Common myeloid progenitor, CD34-positive (primary cell): ENCODE measurements around the gene SYCE3.
A peak's percentile ranks its signal among the peaks of the same experiment; 100 is the strongest.

Experiments used
- CTCF ChIA-PET: fragments of 350-600 bp; sonication (Branson Sonifier 250); formaldehyde crosslinking; loops from one replicate; lab custom pipeline; 2021; ENCODE audit warnings: antibody characterized with exemption; lab: Charles Lee
- POLR2A ChIA-PET: fragments of 350-600 bp; sonication (Branson Sonifier 250); formaldehyde crosslinking; loops from one replicate; lab custom pipeline; 2021; ENCODE audit warnings: antibody characterized with exemption; lab: Charles Lee
- DNase-seq, 3 donors: peaks; one replicate each; pipeline versions ENCODE4 v3.0.0 to v3.0.0-alpha.2; 2013
- H3K27ac ChIP-seq, 2 experiments: 1 replicate in 1 of 2; 2 replicates in 1 of 2; pipeline ENCODE4 v1.7.0; 2013; ENCODE audit warnings: inconsistent platforms in 2 of 2, low read length in 2 of 2, mild to moderate bottlenecking in 2 of 2, low read depth in 1 of 2, moderate library complexity in 1 of 2; ENCODE audit not compliant: severe bottlenecking in 2 of 2, insufficient read depth in 1 of 2, poor library complexity in 1 of 2
- H3K27me3 ChIP-seq, 5 experiments: replicated peaks in 2 of 5; 1 replicate in 3 of 5; 2 replicates in 2 of 5; pipeline versions ENCODE4 v1.6.1 to v1.7.0; 2013; ENCODE audit warnings: low read length in 4 of 5, mild to moderate bottlenecking in 2 of 5, moderate library complexity in 2 of 5, inconsistent platforms in 1 of 5; ENCODE audit not compliant: insufficient read depth in 5 of 5, control insufficient read depth in 4 of 5
- H3K36me3 ChIP-seq, 4 experiments: 1 replicate in 2 of 4; 2 replicates in 2 of 4; pipeline versions ENCODE4 v1.6.1 to v1.7.0; 2013; ENCODE audit warnings: low read length in 3 of 4, control low read depth in 1 of 4, mild to moderate bottlenecking in 1 of 4; ENCODE audit not compliant: control insufficient read depth in 4 of 4, insufficient read depth in 4 of 4
- H3K4me1 ChIP-seq, 4 experiments: 1 replicate in 3 of 4; 2 replicates in 1 of 4; pipeline versions ENCODE4 v1.6.1 to v1.7.1; 2013; ENCODE audit warnings: low read length in 3 of 4, mild to moderate bottlenecking in 3 of 4, control low read depth in 1 of 4, inconsistent platforms in 1 of 4, moderate library complexity in 1 of 4; ENCODE audit not compliant: control insufficient read depth in 4 of 4, insufficient read depth in 4 of 4; ENCODE audit errors: control extremely low read depth in 1 of 4
- H3K4me3 ChIP-seq, 7 experiments: 1 replicate in 4 of 7; 2 replicates in 3 of 7; pipeline versions ENCODE4 v1.5.1 to v1.7.0; 2013; ENCODE audit warnings: mild to moderate bottlenecking in 7 of 7, low read length in 6 of 7, moderate library complexity in 6 of 7, inconsistent platforms in 2 of 7, low read depth in 2 of 7, control low read depth in 1 of 7; ENCODE audit not compliant: insufficient read depth in 4 of 7, control insufficient read depth in 1 of 7; ENCODE audit errors: extremely low read depth in 1 of 7
- H3K9me3 ChIP-seq, 5 experiments: 1 replicate in 4 of 5; 2 replicates in 1 of 5; pipeline versions ENCODE4 v1.6.1 to v1.7.1; 2013; ENCODE audit warnings: low read length in 4 of 5, mild to moderate bottlenecking in 2 of 5, inconsistent platforms in 1 of 5, low read depth in 1 of 5, moderate library complexity in 1 of 5; ENCODE audit not compliant: control insufficient read depth in 4 of 5, insufficient read depth in 2 of 5; ENCODE audit errors: control extremely low read depth in 1 of 5
- WGBS: methylation state at CpG from one replicate; pipeline ENCODE4 v1.1.5; 2013; ENCODE audit not compliant: insufficient coverage; 5-methylcytosine and 5-hydroxymethylcytosine counted together

Gene SYCE3

DNA sequence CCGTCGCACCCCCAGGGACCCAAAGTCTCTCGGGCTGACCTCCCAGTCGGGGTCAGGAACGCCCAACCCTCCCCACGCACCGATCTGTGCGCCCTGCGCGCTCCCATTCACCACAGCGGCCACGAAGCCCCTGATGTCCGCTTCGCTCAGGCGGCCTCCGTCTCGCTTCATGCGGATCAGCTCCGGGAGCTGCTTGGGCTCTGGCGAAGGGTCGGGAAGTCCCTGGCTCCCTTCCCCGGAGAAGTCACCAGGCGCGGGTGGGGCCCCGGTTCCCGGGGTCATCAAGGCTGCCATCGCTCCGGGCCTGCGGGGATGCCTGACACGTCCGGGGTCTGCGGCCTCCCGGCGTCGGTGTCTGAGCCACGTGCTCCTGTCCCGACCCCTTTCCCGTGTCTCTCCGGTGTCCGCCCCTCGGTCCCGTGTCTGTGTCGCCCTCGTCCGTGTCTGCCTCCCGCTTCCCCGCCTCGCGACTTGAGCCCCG lies 33.3 kb downstream of the SYCE3 start:
- no peak overlapping the region for H3K27ac ChIP-seq
- peak overlapping the region in 5 of 7 experiments; percentile 25 to 86 (median 67) for H3K4me3 ChIP-seq
- H3K4me1 ChIP-seq: peaks cover 2 to 79% (median 63%) of the 10 kb centered on the region in 4 experiments
- H3K36me3 ChIP-seq: peaks cover 0 to under 1% (median 0%) of the 10 kb centered on the region in 4 experiments
- peaks cover 0 to 41% (median 3%) of the 10 kb centered on the region in 5 experiments for H3K27me3 ChIP-seq
- POLR2A ChIA-PET: interaction anchor here (0.6 kb wide), 1 partner anchor 16 kb away, joined by 4 read pairs; no protein-coding TSS in a partner anchor
- 40% methylated on average over 49 of the region's 50 CpGs for WGBS
- no peaks in the 10 kb centered on the region for H3K9me3 ChIP-seq
- DNase-seq: no peak
- CTCF ChIA-PET: interaction anchor here (0.5 to 5.6 kb wide), 5 partner anchors 10 to 87 kb away, joined by 3 to 53 read pairs (median 5); no protein-coding TSS in a partner anchor

DNA sequence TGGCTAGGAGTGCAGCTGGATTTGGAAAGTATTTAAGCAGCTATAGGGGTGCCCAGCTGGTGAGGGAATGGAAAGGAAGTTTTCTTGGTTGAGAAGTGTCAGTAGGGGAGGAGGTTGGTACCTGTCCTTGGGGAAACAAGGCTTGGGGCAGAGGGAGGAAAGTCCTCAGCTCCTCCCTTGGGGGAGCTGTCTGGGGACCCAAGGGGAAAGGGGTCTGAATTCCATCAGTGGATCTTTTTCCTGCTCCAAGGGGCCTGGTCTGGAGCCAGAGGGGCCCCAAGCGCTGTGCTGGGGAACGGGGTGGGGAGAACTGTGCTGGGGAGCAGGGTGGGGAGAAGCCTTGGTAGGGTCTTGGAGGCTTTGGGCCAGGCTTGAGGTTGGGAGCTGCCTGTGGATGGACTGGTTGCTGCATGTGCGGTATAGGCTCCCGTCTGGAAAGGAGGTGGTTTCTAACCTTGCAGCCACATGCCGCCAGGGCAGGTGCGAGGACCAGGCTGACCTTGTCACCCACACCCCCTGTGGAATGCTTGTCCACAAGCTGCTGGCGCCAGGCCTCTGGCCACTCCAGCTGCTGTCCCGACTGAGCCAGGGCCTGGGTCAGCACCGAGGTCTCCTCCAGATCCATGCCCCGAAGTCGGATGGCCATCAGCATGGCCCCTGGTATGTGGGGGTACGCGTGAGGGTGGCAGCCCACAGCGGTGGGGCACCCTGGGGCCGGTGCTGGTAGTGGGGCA lies 33.9 kb downstream of the SYCE3 start:
- H3K27ac ChIP-seq: no peak overlapping the region
- H3K36me3 ChIP-seq: peaks cover 0 to 4% (median 2%) of the 10 kb centered on the region in 4 experiments
- peak overlapping the region in 1 of 7 experiments; percentile 86 for H3K4me3 ChIP-seq
- ChIA-PET POLR2A (interaction anchor here (0.6 to 0.7 kb wide), 2 partner anchors 11 to 15 kb away, joined by 3 to 4 read pairs; no protein-coding TSS in a partner anchor), CTCF (interaction anchor here (0.9 to 5.6 kb wide), 5 partner anchors 10 to 92 kb away, joined by 3 to 53 read pairs (median 5); no protein-coding TSS in a partner anchor)
- 91% methylated on average over 15 of the region's 15 CpGs for WGBS
- DNase-seq: no peak
- H3K9me3 ChIP-seq: no peaks in the 10 kb centered on the region
- peaks cover 2 to 79% (median 66%) of the 10 kb centered on the region in 4 experiments for H3K4me1 ChIP-seq
- H3K27me3 ChIP-seq: peaks cover 0 to 41% (median 3%) of the 10 kb centered on the region in 5 experiments

DNA sequence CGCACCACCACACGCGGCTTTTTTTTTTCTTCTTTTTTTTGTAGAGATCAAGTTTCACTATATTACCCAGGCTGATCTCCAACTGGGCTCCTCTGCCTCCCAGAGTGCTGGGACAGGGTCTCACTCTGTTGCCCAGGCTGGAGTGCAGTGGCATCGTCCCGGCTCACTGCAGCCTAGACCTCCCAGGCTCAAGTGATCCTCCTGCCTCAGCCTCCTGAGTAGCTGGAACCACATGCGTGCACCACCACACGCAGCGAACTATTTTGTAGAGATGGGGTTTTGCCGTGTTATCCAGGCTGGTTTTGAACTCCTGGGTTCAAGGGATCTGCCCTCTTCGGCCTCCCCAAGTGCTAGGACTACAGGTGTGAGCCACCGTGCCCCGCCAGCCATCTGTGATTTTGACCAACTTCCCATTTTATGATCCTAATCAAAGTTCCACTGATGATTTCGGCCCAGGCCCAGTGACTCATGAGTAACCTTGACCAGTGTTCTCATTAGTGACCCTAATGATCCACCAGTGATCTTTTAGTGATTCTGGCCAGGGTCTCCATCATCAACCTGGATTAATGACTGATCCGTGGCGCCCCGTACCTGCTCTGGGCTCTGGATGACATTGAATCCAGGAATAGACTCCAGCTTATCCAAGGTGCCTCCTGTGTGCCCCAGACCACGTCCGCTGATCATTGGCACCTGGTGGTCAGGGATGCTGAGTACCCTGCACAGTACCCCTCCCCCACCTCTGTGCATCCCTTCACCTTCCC lies 34.6 kb downstream of the SYCE3 start:
- no peak for DNase-seq
- Histone ChIP-seq H3K27ac (no peak overlapping the region), H3K27me3 (peaks cover 0 to 41% (median 3%) of the 10 kb centered on the region in 5 experiments), H3K4me1 (peaks cover 2 to 79% (median 65%) of the 10 kb centered on the region in 4 experiments), H3K4me3 (no peak overlapping the region), H3K9me3 (no peaks in the 10 kb centered on the region), H3K36me3 (peaks cover 0 to 12% (median 9%) of the 10 kb centered on the region in 4 experiments)
- WGBS: 91% methylated on average over 17 of the region's 18 CpGs
- ChIA-PET POLR2A (interaction anchor here (0.7 to 3.4 kb wide), 2 partner anchors 10 to 12 kb away, joined by 3 to 41 read pairs; no protein-coding TSS in a partner anchor), CTCF (interaction anchor here (0.6 to 5.6 kb wide), 7 partner anchors 11 to 92 kb away, joined by 3 to 53 read pairs (median 5); no protein-coding TSS in a partner anchor)

DNA sequence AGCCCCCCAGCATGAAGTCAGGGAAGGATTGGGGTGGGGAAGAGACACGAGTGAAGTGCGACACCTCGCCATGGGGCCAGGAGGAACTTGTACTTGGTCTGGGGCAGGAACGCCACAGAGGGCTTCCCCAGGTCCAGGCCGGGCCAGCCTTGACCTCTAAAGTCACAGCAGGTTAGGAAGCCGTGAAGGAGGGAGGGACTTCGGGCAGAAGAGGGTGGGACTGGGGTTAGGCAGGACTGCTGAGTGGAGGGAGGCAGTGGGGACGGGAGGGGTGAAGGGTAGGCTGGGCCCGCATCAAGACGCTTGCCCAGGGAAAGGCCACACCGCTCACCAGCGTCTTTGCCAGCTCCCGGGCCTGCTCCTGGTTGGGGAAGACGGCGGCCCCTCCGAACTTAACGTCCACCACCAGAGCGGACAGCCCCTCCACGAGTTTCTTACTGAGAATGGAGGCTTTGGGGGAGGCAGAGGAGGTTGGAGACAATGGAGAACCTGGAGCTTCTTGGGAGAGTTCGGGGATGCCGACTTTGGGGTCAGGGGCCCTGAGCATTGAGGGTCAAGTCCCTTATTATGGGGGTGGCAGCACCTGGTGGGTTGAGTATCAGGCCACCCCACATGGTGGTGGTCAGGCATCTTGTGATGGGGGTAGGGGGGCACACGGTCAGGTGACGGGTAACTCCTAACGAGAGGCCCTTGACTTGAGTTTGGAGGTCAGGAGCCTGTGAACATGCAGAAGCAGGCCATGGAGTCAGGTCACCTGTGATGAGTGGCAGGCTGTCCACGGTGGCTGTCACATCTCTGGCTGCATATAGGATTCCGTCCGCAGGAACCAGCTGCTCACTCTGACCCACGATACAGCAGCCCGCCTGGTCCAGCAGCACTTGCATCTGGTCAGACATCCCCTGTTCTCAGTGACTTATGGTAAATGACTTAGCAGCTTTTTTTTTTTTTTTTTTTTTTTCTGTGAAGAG lies 35.6 kb downstream of the SYCE3 start:
- H3K27me3 ChIP-seq: peaks cover 0 to 32% (median 0%) of the 10 kb centered on the region in 5 experiments
- H3K27ac ChIP-seq: peak overlapping the region in 1 of 2 experiments; percentile 76
- peaks cover 2 to 71% (median 61%) of the 10 kb centered on the region in 4 experiments for H3K4me1 ChIP-seq
- WGBS: 30% methylated on average over 16 of the region's 29 CpGs
- POLR2A ChIA-PET: interaction anchor here (1.1 to 3.4 kb wide), 2 partner anchors 13 to 19 kb away, joined by 9 to 41 read pairs; partner anchors contain the start of genes LMF2 and NCAPH2
- DNase-seq: peak; percentile 23 to 66 (median 53)
- no peaks in the 10 kb centered on the region for H3K9me3 ChIP-seq
- peaks cover 2 to 22% (median 13%) of the 10 kb centered on the region in 4 experiments for H3K36me3 ChIP-seq
- CTCF ChIA-PET: interaction anchor here (0.6 to 5.6 kb wide), 7 partner anchors 12 to 93 kb away, joined by 3 to 53 read pairs (median 6); partner anchors contain the start of genes KLHDC7B and SYCE3
- peak overlapping the region; percentile 19 to 82 (median 71) for H3K4me3 ChIP-seq

- DNase-seq: peak; percentile 82 to 93 (median 91)
- CTCF ChIA-PET: interaction anchor here (0.6 to 5.6 kb wide), 28 partner anchors 8 to 285 kb away, joined by 3 to 53 read pairs (median 4); partner anchors contain the start of genes ARSA, CPT1B, KLHDC7B and LMF2
- H3K4me1 ChIP-seq: peaks cover 2 to 65% (median 53%) of the 10 kb centered on the region in 4 experiments
- H3K36me3 ChIP-seq: peaks cover 2 to 30% (median 22%) of the 10 kb centered on the region in 4 experiments
- H3K27me3 ChIP-seq: peaks cover 0 to 24% (median 0%) of the 10 kb centered on the region in 5 experiments
- POLR2A ChIA-PET: interaction anchor here (0.6 to 3.4 kb wide), 10 partner anchors 14 to 282 kb away, joined by 3 to 41 read pairs (median 6); partner anchors contain the start of genes LMF2, NCAPH2, SHANK3 and SYCE3
- H3K4me3 ChIP-seq: peak overlapping the region; percentile 65 to 82 (median 77)
- H3K27ac ChIP-seq: peak overlapping the region in 1 of 2 experiments; percentile 76
- H3K9me3 ChIP-seq: no peaks in the 10 kb centered on the region
- WGBS: under 1% methylated on average over 64 of the region's 77 CpGs
These were observed 36.4 kb downstream of the SYCE3 start for GRCh38 chr22:50526108-50526833.
